ENCODE results near the gene TRIM42.

TRIM42 gene

DNA sequence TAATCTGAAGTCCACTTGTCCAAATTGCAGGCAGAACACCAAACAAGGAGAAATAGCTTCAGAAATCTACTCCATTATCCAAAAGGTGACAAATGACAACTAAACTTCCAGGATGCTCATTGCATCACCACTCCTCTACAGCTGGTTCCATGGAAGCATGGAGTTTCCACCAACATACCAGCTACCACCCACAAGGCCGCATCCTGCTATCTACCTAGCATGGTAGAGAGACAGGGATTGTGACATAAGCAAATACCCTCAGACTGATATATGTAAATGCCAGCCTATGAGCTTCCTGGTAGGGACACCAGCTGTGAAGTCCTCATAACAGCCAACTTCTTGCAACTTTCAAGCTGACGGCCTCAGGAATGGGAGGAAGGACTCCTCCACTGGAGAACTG, at the start of gene TRIM42:
Gene TRIM42, plus strand, starts transcription at position 301 of the 400 bp plus-strand sequence. CDS start 166 bp downstream, outside the sequence.
- Histone ChIP-seq H3K27me3 (no peaks in the 10 kb centered on the region), H3K36me3 (no peaks in the 10 kb centered on the region), H3K27ac (no peak within 1 kb of the TSS), H3K4me1 (no peaks in the 10 kb centered on the region), H3K9me3 (no peaks in the 10 kb centered on the region), H3K4me3 (no peak within 1 kb of the TSS)
- DNase-seq: no peak
- intact Hi-C loops (cut with DNase I; ENCODE audit: low total_unique reads): no loop called here
- TF ChIP-seq, protein P1, sequence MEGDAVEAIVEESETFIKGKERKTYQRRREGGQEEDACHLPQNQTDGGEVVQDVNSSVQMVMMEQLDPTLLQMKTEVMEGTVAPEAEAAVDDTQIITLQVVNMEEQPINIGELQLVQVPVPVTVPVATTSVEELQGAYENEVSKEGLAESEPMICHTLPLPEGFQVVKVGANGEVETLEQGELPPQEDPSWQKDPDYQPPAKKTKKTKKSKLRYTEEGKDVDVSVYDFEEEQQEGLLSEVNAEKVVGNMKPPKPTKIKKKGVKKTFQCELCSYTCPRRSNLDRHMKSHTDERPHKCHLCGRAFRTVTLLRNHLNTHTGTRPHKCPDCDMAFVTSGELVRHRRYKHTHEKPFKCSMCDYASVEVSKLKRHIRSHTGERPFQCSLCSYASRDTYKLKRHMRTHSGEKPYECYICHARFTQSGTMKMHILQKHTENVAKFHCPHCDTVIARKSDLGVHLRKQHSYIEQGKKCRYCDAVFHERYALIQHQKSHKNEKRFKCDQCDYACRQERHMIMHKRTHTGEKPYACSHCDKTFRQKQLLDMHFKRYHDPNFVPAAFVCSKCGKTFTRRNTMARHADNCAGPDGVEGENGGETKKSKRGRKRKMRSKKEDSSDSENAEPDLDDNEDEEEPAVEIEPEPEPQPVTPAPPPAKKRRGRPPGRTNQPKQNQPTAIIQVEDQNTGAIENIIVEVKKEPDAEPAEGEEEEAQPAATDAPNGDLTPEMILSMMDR (IDR thresholded peaks at IDR 0.05): no peak

DNA sequence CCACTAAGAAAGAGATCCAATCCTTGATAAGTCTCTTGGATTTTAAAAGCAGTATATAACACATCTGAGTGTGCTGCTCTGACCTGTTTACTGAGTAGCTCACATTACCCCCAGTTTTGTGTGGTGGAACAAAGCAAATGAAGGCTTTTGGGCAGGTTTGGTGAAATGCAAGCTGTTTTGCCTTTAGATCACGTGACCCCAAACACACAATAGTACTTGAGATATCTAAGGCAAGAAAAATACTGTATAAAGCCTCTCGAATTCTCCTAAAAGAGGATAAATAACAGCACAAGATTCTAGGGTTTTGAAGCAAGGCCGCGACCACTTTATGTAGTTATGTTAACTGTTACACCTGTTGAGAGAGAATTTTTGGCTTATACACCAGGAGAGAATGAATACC, 49.3 kb upstream of the TRIM42 start:
- Histone ChIP-seq H3K27ac (no peak overlapping the region), H3K4me1 (no peaks in the 10 kb centered on the region), H3K36me3 (no peaks in the 10 kb centered on the region), H3K27me3 (no peaks in the 10 kb centered on the region), H3K9me3 (no peaks in the 10 kb centered on the region), H3K4me3 (no peak overlapping the region)
- TF ChIP-seq, protein P1 (IDR thresholded peaks at IDR 0.05): no peak
- intact Hi-C loops (cut with DNase I; ENCODE audit: low total_unique reads): no loop called here
- DNase-seq: no peak

DNA sequence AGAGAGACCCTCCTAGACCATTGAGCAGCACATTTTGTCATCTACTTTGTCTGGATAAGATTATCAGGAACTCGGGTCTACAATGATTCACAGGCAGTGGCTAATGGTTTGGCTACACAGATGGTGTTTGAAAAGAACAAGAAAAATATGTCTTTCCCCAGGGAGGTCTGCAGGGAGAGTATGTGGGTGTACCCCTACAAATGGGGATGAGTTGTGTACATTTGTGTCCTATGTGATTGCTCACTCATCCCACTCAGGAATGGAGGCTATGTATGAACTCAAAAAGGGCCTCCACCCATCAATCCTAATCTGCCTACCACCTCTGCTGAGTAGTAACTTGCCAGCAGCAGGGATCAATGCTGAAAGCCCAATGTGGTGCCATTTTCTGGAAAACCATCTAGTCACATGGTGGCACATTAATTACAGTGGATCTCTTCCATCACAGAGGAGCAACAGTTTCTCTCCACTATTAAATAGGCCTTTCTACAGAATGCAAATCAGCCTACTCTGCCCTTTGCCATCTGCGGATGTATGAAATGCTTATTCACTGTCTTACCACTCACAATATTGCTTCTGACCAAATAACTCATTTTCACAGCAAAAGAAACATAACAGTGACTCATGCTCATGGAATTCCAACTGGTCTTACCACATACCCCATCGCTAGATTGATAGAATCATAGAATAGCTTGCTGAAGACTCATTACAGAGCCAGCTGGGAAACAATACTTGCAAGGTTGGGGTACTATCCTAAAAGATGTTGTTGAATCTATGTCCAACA, 48.3 kb upstream of the TRIM42 start:
- TF ChIP-seq, protein P1 (IDR thresholded peaks at IDR 0.05): no peak
- H3K9me3 ChIP-seq: no peaks in the 10 kb centered on the region
- DNase-seq: no peak
- intact Hi-C loops (cut with DNase I; ENCODE audit: low total_unique reads): no loop called here
- H3K36me3 ChIP-seq: no peaks in the 10 kb centered on the region
- no peaks in the 10 kb centered on the region for H3K27me3 ChIP-seq
- no peak overlapping the region for H3K27ac ChIP-seq
- no peaks in the 10 kb centered on the region for H3K4me1 ChIP-seq
- no peak overlapping the region for H3K4me3 ChIP-seq

DNA sequence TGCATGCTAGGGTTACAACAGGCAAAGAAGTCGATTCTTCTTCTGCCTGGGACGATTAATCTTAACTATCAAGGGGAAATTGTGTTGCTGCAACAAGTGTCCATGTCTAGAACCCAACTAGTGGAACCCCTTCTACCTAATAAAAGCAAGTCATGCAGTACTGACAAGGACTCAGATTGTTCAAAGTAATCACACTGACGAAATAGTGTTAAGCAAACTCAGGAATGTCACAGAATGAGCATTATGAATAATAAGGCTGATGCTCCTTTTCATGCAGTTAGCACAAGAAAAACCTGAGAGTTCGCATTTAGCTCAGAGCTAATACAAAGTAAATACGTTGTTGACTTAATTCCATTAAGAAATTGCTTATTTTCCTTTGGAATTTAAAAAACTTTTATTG, 47.5 kb upstream of the TRIM42 start:
- TF ChIP-seq, protein P1 (IDR thresholded peaks at IDR 0.05): no peak
- no peak for DNase-seq
- H3K27ac ChIP-seq: no peak overlapping the region
- no peaks in the 10 kb centered on the region for H3K9me3 ChIP-seq
- no peaks in the 10 kb centered on the region for H3K27me3 ChIP-seq
- intact Hi-C loops (cut with DNase I; ENCODE audit: low total_unique reads): no loop called here
- H3K36me3 ChIP-seq: no peaks in the 10 kb centered on the region
- no peaks in the 10 kb centered on the region for H3K4me1 ChIP-seq
- H3K4me3 ChIP-seq: no peak overlapping the region

DNA sequence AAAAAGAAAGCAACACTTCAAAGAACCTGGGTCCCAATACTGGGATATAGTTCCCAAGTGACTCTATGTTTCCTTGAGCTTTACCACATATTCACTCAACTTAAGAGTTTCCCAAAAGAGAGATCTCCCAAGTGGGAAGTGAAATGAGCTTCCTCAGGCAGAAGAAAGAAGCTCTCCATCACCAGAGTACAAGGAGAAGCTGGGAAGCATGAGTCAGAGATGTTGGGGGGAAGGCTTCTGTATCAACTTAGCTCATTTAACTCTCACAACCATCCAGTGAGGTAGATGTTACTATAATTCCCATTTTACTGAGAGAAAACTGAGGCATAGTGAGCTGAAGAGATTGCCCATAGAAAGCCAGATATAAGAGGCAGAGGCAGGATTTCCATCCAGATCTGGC, 47.0 kb upstream of the TRIM42 start:
- Histone ChIP-seq H3K27me3 (no peaks in the 10 kb centered on the region), H3K36me3 (no peaks in the 10 kb centered on the region), H3K4me1 (no peaks in the 10 kb centered on the region), H3K9me3 (no peaks in the 10 kb centered on the region), H3K27ac (no peak overlapping the region), H3K4me3 (no peak overlapping the region)
- no peak for DNase-seq
- intact Hi-C loops (cut with DNase I; ENCODE audit: low total_unique reads): no loop called here
- TF ChIP-seq, protein P1 (IDR thresholded peaks at IDR 0.05): no peak

Data from tibial artery (tissue), 4 donors.